GM18507 (cell line): Measurements from ENCODE around the gene ASTL.
"Not testable (repeated sequence)": the region's sequence is repeated elsewhere in the genome, so short reads cannot be mapped to it uniquely, and the experiment has no call there.

Experiments used
- DNase-seq: peaks from one replicate; pipeline ENCODE4 v3.0.0; 2011; ENCODE audit warnings: low read depth; ENCODE audit not compliant: insufficient read length; ENCODE audit errors: extremely low spot score
- FAIRE-seq: peaks from 2 replicates; lab custom pipeline; 2011; peaks lifted over from hg19 to GRCh38; lab: Jason Lieb, UNC

ASTL gene

DNA sequence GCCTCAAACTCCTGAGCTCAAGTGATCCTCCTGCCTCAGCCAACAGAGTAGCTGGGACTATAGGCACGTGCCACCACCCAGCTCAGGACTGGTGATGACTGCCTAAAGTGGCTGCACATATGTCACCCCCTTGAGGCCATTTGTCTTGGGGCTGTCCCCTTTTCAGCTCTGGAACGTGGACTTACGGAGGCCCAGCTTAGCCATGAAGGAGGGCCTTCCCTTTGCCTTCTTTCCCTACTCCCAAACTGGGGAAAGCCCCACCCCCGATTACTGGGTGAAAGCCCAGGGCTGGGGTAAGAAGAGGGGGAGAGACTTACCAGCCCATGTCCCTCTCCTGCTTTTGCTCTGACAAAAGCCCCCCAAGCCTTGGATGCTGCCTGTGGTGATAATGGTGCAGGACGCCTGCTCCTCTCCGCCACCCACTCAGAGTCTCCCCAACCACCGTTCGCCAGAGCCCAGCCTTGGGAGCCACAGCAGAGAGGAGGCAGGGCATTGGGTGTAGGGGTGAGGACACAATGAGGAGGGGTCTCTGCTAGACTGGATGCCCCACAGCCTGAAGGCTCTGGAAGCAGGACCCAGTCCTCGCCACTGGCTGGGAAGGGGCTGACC is 9.4 kb upstream of the ASTL start:
- DNase-seq: no peak
- peak; percentile 53 for FAIRE-seq

DNA sequence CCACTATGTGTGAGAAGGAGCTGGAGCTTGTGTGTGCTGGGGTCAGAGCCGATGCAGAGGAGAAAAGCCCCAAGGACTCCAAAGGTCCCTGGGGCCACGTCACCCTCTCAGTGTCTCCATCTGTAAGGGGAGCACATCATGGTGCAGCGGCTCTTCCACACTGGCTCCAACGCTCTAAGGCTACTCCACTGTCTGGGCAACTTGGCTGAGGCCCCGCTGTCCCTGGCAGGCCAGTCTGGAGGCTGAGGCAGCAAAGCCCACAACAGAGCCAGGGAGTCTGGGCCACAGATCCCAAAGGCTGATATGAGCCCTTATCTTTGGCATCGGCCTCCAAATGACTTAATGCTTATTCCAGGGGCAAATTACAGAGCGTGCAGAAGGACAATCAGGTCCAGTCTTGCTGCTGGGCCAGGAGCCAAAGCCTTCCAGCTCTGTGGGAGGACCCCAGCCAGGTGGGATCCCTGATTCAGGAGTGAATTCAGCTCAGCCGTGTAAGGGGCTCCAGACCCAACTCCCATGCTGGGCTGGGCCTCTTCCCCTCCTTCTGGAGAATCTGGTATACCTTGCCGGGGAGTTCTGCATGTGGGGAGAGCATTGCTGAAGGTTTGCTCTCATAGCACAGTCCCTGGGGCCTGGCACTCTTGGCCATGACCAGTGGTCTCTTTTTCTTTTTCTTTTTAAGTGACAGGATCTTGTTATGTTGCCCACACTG is 8.7 kb upstream of the ASTL start:
- DNase-seq: no peak
- peak; percentile 18 for FAIRE-seq

DNA sequence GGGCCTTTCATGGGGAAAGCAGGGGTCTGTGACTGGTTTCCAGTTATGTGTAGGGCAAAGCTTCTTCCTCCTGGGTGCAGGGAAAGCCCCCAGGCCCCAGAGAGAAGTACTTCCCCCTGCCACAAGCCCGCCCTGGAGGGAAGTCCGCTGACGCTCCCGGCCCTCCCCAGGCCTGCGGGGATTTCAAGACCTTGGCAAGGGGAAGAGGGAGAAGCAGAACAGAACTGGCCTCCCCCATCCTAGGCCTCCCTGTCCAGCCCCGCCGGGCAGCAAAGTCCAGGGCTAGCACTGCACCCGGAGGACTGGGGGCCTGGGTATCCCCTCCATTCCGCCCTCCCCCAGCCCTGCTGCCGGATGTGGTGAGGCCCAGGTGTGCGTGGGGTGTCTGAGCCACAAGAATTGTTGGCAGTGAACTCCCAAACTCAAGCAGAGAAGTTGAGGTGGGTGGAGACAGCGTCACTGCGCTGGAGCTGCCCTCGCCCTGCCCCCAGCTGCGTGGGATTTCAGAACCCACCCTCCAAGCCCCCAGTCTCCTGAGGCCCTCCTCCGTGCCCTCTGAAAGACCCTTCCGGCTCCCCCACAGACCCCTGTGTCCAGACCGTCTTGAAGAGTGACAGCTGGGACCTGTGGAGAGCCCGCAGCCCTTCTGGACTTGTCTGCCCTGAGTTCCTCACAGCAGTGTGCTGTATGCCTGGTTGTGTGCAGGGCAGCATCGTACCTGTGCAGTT is 8.0 kb upstream of the ASTL start:
- DNase-seq (peak; percentile 70), FAIRE-seq (peak; percentile 90)

DNA sequence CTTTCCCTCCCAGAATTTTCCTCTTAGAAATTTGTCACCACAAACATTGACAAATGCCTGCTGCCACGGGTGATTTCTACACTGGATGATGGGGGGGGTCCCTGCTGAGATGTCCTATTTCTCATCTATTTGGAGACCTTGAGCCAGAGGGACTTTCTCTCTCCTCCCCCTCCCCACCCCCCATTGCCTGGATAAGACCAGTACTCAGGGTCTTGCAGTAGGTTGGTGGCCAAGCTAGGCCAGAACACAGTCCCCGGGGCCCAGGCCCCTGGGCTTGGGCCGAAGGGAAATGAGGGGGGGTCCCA is 7.5 kb upstream of the ASTL start:
- DNase-seq (no peak), FAIRE-seq (no peak)

DNA sequence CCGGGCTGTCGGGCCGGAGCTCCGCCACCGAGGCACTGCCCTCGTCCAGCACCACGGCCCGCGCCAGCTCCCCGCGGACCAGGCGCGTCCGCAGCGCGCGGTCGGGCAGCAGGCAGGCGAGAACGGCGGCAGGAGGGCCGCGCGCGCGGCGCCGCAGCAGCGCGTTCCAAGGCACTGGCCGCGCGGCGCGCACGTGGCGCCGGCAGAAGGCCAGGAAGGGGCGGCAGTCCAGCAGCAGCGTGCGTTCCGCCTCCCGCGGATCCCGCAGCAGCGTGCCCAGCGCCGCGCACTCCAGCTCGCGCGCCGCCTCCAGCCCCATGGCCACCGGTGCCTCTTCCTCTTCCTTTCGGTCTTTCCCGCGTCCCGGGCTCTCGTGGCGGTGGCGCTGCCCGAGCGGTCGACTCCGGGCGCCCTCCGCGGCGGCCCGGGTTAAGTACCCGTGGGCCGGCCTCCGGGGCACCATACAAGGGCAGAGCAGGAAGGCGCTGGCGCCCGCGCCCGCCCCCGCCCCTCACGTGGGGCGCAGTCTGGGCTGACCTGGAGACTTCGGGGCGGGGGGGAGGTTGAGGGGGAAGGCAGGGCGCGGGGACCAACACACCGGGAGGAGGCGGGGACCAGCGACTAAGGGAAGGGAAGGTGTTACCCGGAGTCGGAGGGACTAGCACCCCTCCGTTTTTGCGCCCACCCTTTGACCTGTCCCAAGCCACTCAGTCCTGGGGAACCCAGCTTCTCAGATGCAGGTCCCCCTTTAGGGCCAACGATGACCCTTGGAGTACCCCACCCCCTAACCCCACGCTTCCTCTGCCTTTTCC is 6.9 kb upstream of the ASTL start, which contains the start of gene DUSP2:
Gene DUSP2, minus strand, starts transcription at position 405 of the 812 bp plus-strand sequence. Its CDS starts 86 bp downstream, at position 319.
- DNase-seq: peak; percentile 93
- peak; percentile 82 for FAIRE-seq

DNA sequence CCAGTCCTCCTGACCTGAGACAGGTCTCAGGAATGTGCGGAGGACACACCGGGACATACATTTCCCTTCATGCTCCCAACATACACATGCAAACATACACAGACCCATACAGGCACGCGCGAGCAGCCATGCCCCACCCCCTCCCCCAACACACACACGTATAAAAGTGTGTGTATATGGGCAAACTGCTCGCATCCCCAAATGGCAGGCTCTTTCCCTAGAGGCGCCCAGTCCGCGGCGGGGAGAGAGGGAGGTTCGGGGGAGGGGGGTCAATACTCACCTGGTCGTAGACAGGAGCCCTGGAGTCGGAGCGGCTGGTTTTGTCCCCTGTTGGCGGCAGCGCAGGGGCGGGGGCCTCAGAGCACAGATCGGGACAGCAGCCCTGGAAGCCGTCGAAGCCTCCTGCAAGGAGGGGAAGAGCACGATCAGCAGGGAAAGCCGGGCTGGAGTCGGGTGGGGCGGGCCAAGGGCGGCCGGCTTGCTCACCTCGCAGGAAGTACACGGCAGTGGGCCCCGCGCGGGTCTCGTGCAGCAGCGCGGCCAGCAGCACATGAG is 6.3 kb upstream of the ASTL start:
- DNase-seq (no peak), FAIRE-seq (no peak)

DNA sequence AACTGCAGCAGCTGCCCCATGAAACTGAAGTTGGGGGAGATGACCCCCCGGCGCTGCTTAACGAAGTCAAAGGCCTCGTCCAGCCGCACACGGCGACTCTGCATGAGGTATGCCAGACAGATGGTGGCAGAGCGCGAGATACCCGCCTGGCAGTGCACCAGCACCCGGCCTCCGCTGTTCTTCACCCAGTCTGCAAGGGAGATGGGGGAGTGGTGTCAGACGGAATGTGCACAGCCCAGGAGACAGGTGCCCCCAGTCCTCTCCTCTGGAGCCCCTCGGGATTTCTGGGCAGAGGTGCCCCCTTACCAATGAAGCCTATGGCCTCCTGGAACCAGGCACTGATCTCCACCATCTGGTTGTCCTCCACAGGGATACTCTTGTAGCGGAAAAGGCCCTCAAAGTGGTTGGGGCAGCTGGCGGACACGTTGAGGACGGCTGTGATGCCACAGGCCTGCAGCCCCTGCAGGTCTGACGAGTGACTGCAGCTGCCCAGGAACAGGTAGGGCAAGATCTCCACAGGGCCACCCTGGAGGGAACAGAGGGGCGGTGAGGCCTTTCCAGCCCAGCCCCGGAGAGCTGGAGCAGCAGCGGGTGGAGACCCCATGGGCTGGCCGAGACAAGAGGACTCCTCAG is 5.7 kb upstream of the ASTL start:
- DNase-seq (no peak), FAIRE-seq (no peak)

DNA sequence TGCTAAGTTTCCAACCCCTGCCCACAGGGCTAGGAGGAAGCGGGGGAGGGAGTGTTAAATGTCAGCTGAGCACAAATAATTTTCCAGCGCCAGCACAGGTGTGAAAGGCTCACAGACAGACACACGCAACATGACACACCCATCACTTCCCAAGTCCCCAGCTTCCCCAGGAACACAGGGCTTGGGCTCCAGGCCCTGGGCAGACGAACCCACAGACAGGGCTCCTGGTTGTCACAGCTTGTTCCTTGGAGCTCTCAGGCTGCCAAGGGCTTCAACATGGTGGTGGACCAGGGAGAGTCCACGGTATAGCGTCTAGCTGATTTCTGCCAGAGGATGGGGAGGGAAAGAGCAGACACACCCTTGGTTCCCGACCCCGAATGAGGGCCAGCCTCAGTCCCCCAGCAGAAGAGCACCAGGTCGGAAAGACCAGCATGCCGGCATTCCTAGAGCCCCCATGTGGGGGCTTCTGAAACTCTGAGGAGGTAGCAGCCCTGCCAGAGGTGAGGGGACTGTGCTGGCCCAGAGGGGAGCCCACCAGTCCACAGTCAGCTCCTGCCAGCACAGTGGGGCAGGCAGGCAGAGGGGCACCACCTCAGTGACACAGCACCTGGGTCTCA is 5.0 kb upstream of the ASTL start:
- no peak for FAIRE-seq
- DNase-seq: no peak

DNA sequence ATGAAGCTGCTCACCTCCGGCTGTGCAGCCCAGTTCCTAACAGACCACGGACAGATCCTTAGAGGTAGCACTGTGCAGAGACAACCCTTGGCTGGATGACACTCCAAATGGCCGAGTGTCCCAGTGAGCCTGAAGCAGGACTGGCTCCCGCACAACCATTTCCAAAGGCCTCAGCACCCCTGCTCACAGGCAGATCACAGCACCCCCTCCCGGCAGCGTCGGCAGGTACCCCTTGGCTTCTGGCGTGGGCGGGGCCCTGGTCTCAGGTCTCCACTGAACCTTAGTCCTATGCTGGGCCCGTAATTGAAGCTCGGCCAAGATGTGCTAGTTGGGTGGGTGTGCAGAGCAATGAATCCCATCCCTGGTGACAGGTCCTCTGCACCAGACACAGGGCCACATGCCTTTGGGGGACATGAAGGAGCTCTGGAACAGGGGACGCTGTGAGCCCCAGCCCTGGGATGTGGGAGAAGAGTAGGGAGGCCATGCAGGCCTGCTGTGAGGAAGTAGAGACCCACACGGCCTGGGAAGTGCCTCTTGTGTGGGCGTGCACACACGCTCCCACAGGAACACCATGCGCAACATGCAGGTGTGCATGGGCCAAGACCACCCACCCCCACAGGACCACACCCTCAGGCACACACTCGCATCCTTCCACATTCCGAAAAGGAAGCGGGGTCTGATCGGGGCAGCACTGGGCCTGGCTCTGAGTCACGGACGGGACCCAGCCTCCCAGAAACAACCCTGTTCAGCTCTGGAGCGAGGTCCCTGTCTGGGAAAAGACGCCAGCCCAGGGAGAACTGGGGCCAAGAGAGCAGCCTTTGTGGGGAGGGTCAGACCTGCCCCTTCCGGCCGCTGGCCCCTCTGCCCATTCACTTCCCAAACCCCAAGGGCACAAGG is 4.2 kb upstream of the ASTL start:
- DNase-seq (no peak), FAIRE-seq (peak; percentile 47)

DNA sequence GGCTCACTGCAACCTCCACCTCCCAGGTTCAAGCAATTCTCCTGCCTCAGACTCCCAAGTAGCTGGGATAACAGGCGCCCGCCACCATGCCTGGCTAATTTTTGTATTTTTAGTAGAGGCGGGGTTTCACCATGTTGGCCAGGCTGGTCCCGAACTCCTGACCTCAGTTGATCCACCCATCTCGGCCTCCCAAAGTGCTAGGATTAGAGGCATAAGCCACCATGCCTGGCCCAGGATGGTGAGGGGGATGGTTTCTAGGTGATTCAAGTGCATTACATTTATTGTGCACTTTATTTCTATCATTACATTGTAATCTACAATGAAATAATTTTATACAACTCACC is 3.3 kb upstream of the ASTL start:
- not testable (repeated sequence) for DNase-seq, FAIRE-seq

DNA sequence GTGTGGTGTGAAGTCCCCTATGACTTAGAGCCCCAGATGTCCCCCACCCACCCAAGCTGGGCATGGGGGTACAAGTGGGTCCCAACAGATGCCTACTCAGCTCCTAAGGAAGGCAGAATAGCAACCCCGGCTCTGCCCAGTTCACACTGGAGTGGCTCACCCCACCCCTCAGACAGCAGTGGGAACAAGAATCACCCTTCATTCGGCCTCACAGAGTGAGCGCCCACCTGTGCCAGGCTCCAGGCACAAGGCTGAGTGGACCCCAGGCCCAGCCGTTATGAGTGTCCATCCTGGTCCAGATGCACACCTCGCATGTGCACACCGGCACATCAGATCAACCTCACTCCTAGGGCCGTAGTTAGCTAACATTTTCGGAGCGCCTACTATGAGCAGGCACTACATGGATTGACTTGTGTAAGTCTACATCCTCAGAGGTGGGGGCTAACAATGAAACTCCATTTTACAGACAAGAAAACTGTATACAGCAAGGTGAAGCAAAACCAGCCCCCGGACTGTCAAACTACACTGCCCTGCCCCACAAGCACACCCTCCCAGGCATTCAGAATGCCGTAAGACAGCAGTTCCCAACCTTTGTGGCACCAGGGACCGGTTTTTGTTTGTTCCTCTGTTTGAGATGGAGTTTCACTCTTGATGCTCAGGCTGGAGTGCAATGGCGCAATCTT is 2.8 kb upstream of the ASTL start:
- FAIRE-seq: no peak

DNA sequence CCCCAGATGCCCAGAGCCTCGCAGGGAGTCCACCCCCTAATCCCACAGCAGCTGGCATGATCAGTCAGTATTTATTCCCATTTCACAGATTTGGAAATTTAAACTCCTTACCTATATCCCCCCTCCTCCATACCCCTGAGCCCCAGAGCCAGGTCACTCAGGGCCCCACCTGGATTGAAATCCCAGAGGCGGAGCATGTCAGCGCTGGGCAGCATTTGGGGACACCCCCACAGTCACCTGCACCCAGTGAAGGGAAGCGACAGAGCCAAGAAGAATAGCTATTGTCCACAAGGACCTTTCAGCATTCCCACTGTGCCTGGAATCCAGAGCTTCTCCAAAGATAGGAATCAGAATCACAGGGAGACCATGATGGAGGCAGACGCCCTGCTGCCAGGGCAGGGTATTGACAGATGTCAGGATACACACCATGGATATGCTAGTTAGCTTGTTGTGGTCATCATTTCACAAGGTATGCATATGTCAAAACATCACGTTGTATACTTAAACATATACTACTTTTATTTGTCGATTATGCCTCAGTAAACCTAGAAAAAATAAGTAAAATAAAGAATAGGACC is 968 bp upstream of the ASTL start:
- FAIRE-seq: no peak
- DNase-seq: no peak

More for the DNA sequence above, 2.8 kb upstream of the ASTL start:
- no peak for DNase-seq

DNA sequence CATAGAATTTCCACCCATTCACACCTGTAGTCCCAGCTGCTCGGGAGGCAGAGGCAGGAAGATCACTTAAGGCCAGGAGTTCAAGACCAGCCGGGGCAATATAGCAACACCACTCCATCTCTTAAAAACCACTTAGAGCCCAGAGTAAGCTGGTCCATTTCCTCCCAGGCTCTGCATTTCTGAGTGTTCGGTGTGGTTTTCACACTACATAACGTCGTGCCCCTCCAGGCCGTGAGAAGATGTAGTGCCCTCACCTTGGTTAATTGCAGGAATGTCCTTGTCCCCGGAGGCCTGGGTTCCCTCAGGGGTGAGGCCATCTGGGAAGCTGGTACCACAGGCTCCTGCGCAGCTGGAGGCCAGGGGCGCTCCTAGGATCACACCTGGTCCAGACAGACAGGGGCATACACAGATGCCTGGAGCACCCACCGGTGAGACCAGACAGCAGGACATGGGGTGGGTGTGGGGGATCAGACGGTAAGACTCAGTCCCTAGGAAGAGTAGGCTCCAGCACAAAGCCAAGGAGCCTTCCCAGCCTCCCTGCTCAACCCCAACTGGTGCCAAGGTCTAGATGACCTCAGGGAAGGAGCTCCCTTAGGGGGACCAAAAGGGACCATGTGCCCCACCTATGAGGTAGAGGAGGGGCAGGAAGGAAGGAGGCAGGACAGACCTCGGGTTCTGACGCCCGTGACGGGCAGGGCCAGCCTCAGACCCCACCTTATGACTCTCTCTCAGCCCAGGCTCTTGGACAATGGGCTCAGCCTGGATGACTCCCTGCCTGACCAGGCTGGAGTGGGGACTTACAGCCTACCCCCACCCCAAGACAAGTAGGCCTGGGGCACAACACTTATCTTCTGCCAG is 752 bp downstream of the ASTL start:
- FAIRE-seq (no peak), DNase-seq (no peak)

DNA sequence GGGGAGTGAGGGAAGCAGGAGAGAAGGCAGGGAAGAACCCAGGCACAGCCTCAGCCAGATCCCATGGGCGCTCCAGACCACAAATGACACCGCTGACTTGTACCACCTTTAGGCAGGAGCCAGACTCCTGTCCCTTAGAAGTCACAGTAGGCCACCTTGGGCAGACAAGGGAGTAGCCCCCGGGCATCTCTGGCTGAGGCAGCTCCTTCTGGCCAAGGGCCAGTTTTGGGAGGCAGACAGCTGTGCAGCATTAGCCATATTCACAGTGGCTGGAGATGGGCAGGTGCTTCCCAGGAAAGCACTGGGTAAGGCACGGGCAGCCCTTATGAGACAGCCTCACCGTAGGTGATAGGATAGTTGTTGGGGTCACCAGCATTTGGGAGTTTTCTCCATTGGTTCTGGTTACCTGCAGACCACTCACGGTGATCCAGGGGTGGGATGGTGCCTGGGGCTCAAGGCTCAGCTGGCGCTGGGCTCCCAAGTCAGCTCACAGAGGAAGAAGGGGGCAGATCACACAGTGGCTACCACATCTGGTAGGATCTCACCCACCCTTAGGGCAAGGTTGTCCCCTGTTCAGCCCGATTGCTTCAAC is 2.1 kb downstream of the ASTL start:
- FAIRE-seq (no peak), DNase-seq (no peak)

DNA sequence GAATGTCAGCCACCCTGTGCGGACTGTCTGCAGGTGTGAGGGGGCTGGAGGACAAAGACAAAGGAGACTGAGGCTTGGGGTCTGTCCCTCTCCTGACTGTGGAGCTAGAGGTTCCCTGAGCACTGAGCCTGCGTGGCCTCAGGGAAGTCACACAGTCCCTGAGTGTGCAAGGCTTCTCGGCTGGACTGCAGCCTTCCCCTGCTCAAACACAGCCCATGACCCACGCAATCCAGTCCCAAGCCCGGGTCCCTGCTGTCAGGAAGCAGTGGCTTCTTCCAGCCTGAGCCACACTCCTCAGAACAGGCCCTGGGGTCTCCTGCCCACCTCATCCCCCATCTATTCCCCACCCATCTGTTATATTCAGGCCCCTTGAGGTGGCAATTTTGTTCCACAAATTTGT is 2.7 kb downstream of the ASTL start:
- no peak for FAIRE-seq
- DNase-seq: no peak

DNA sequence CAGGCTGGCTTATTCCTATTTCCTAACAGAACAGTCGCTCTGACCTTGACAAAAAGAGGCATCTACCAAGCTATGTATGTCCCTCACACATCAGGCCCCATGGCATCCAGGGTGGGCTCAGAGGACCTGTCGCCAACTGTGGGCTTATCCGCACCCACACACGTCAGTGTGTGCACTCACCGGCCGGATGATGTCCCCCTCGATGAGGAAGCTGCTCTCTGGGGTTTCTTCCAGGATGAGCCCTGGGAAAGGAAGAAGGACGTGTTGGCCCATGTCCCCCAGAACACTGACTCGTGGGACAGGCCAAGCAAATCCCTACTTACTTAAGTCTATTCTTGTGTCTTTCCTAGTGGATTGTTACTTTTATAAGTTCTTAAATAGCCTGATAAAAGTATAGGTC is 3.1 kb downstream of the ASTL start:
- FAIRE-seq (no peak), DNase-seq (no peak)
